ENCODE measurements around the gene PPFIBP1. TPM values are rescaled to one million over a fixed set of nuclear protein-coding genes. Genes with fewer than 3 reads are reported as not detected.

PPFIBP1 gene
- total RNA-seq, 1 experiment from 2014 or later: 43.4 TPM

GRCh38 chr12:27672643-27673042 lies 148.6 kb downstream of the PPFIBP1 start:
- in situ Hi-C loops (cut with HindIII; ENCODE audit: low sequenced_read_pairs): no loop called here
- no peak for DNase-seq (ENCODE audit: low spot score)

GRCh38 chr12:27673101-27673718 lies 149.2 kb downstream of the PPFIBP1 start:
- in situ Hi-C loops (cut with HindIII; ENCODE audit: low sequenced_read_pairs): no loop called here

GRCh38 chr12:27674989-27675388 lies 151.0 kb downstream of the PPFIBP1 start:
- DNase-seq (ENCODE audit: low spot score): no peak
- in situ Hi-C loops (cut with HindIII; ENCODE audit: low sequenced_read_pairs): no loop called here

More at GRCh38 chr12:27673101-27673718, 149.2 kb downstream of the PPFIBP1 start:
- no peak for DNase-seq (ENCODE audit: low spot score)

GRCh38 chr12:27680619-27681018 lies 156.6 kb downstream of the PPFIBP1 start:
- in situ Hi-C loops (cut with HindIII; ENCODE audit: low sequenced_read_pairs): no loop called here
- DNase-seq (ENCODE audit: low spot score): no peak

- DNase-seq (ENCODE audit: low spot score): no peak
- in situ Hi-C loops (cut with HindIII; ENCODE audit: low sequenced_read_pairs): no loop called here
Measured at GRCh38 chr12:27682534-27682933, 158.5 kb downstream of the PPFIBP1 start.

- no peak for DNase-seq (ENCODE audit: low spot score)
- in situ Hi-C loops (cut with HindIII; ENCODE audit: low sequenced_read_pairs): no loop called here
Measured at GRCh38 chr12:27685274-27685673, 161.3 kb downstream of the PPFIBP1 start.

GRCh38 chr12:27686147-27686546 lies 162.1 kb downstream of the PPFIBP1 start:
- in situ Hi-C loops (cut with HindIII; ENCODE audit: low sequenced_read_pairs): no loop called here
- DNase-seq (ENCODE audit: low spot score): no peak

- in situ Hi-C loops (cut with HindIII; ENCODE audit: low sequenced_read_pairs): no loop called here
- DNase-seq (ENCODE audit: low spot score): no peak
Measured at GRCh38 chr12:27688671-27689070, 164.7 kb downstream of the PPFIBP1 start.

GRCh38 chr12:27689558-27690180 lies 165.7 kb downstream of the PPFIBP1 start:
- no peak for DNase-seq (ENCODE audit: low spot score)
- in situ Hi-C loops (cut with HindIII; ENCODE audit: low sequenced_read_pairs): no loop called here

GRCh38 chr12:27693403-27693802 lies 169.4 kb downstream of the PPFIBP1 start:
- DNase-seq (ENCODE audit: low spot score): no peak
- in situ Hi-C loops (cut with HindIII; ENCODE audit: low sequenced_read_pairs): no loop called here

GRCh38 chr12:27695556-27696292 lies 171.7 kb downstream of the PPFIBP1 start:
- in situ Hi-C loops (cut with HindIII; ENCODE audit: low sequenced_read_pairs): no loop called here
- DNase-seq (ENCODE audit: low spot score): no peak

GRCh38 chr12:27696293-27696652 lies 172.3 kb downstream of the PPFIBP1 start, which contains the start of gene REP15:
Gene REP15, plus strand, starts transcription at chr12:27696447. Its CDS starts 116 bp downstream, at chr12:27696563.
- in situ Hi-C loops (cut with HindIII; ENCODE audit: low sequenced_read_pairs): no loop called here
- DNase-seq (ENCODE audit: low spot score): no peak

- no peak for DNase-seq (ENCODE audit: low spot score)
- in situ Hi-C loops (cut with HindIII; ENCODE audit: low sequenced_read_pairs): no loop called here
Measured at GRCh38 chr12:27696864-27697564, 173.0 kb downstream of the PPFIBP1 start.

GRCh38 chr12:27703720-27704452 lies 179.9 kb downstream of the PPFIBP1 start:
- in situ Hi-C loops (cut with HindIII; ENCODE audit: low sequenced_read_pairs): no loop called here
- DNase-seq (ENCODE audit: low spot score): peak; percentile 54

- DNase-seq (ENCODE audit: low spot score): no peak
Measured at GRCh38 chr12:27705263-27705662, 181.3 kb downstream of the PPFIBP1 start.

GRCh38 chr12:27707216-27707615 lies 183.2 kb downstream of the PPFIBP1 start:
- in situ Hi-C loops (cut with HindIII; ENCODE audit: low sequenced_read_pairs): no loop called here
- no peak for DNase-seq (ENCODE audit: low spot score)

More at GRCh38 chr12:27705263-27705662, 181.3 kb downstream of the PPFIBP1 start:
- in situ Hi-C loops (cut with HindIII; ENCODE audit: low sequenced_read_pairs): no loop called here

- in situ Hi-C loops (cut with HindIII; ENCODE audit: low sequenced_read_pairs): no loop called here
Measured at GRCh38 chr12:27709212-27709931, 185.4 kb downstream of the PPFIBP1 start.

GRCh38 chr12:27709932-27710591 lies 186.1 kb downstream of the PPFIBP1 start:
- in situ Hi-C loops (cut with HindIII; ENCODE audit: low sequenced_read_pairs): no loop called here
- no peak for DNase-seq (ENCODE audit: low spot score)

More at GRCh38 chr12:27709212-27709931, 185.4 kb downstream of the PPFIBP1 start:
- DNase-seq (ENCODE audit: low spot score): no peak
